Activated CD4-positive, alpha-beta T cell treated with anti-CD3 and anti-CD28 coated beads, Interleukin-2, amount 10 ng/mL, durations not matched to agents 24 days and 14 days (primary cell): ENCODE data around the gene FUT8. TPM values are rescaled to one million over a fixed set of nuclear protein-coding genes. Genes with fewer than 3 reads are reported as not detected.

Experiments
- DNase-seq: peaks from one replicate; pipeline ENCODE4 v3.0.0; 2022
- H3K27ac Mint-ChIP-seq: one replicate; pipeline ENCODE4 v1.8.0; 2022; ENCODE audit warnings: mild to moderate bottlenecking, mixed read lengths
- H3K27me3 Mint-ChIP-seq: one replicate; pipeline ENCODE4 v1.8.0; 2022; ENCODE audit warnings: mixed read lengths
- H3K36me3 Mint-ChIP-seq: one replicate; pipeline ENCODE4 v1.8.0; 2022; ENCODE audit warnings: low read depth, mild to moderate bottlenecking, mixed read lengths
- H3K4me1 Mint-ChIP-seq: one replicate; pipeline ENCODE4 v1.8.0; 2021; ENCODE audit warnings: mixed read lengths
- H3K4me3 Mint-ChIP-seq: one replicate; pipeline ENCODE4 v1.8.0; 2022; ENCODE audit warnings: mild to moderate bottlenecking, moderate library complexity, mixed read lengths
- H3K9me3 Mint-ChIP-seq: one replicate; pipeline ENCODE4 v1.8.0; 2021; ENCODE audit warnings: mixed read lengths
- intact Hi-C: fragments of 100-400 bp; cut with micrococcal nuclease; formaldehyde crosslinking; loops from one replicate; pipeline ENCODE4 v1.15.1; 2023
- total RNA-seq: library from RNA; stranded (reverse); gene quantifications from 2 replicates; pipeline ENCODE4 v1.2.3, GENCODE V29; 2022

Gene FUT8
- total RNA-seq = 125 and 137 TPM in 2 replicates

- Mint-ChIP-seq H3K4me1 (peaks cover 38% of the 10 kb centered on the region), H3K27me3 (no peaks in the 10 kb centered on the region), H3K4me3 (peak within 1 kb of the TSS; percentile 99), H3K36me3 (peaks cover 16% of the 10 kb centered on the region), H3K9me3 (no peaks in the 10 kb centered on the region), H3K27ac (peak within 1 kb of the TSS; percentile 96)
- peak; percentile 97 for DNase-seq
- intact Hi-C loops = loop anchor here (1.0 to 5.0 kb wide), 10 partner anchors 15 to 1095 kb away; partner anchors contain the start of genes GPHN and MAX
Observed at GRCh38 chr14:65412032-65412846, at the start of gene FUT8. FUT8 (plus strand) TSS chr14:65412730; CDS start chr14:65561564, 148,834 bp downstream.

GRCh38 chr14:65366802-65367565 lies 45.5 kb upstream of the FUT8 start:
- no peaks in the 10 kb centered on the region for H3K9me3 Mint-ChIP-seq

GRCh38 chr14:65369560-65369959 lies 43.0 kb upstream of the FUT8 start:
- DNase-seq = no peak
- Mint-ChIP-seq H3K4me1 (peaks cover 58% of the 10 kb centered on the region), H3K9me3 (peaks cover 4% of the 10 kb centered on the region), H3K4me3 (peak overlapping the region; percentile 33), H3K27me3 (no peaks in the 10 kb centered on the region), H3K36me3 (peaks cover 43% of the 10 kb centered on the region), H3K27ac (peak overlapping the region; percentile 71)
- intact Hi-C loops = loop anchor here (1.0 kb wide), 1 partner anchor 10 kb away; no protein-coding TSS in a partner anchor

More at GRCh38 chr14:65366802-65367565, 45.5 kb upstream of the FUT8 start:
- H3K4me3 Mint-ChIP-seq = no peak overlapping the region
- H3K4me1 Mint-ChIP-seq = peaks cover 49% of the 10 kb centered on the region
- DNase-seq = no peak
- peak overlapping the region; percentile 58 for H3K27ac Mint-ChIP-seq
- peaks cover 41% of the 10 kb centered on the region for H3K36me3 Mint-ChIP-seq
- intact Hi-C loops = no loop called here
- no peaks in the 10 kb centered on the region for H3K27me3 Mint-ChIP-seq

- H3K4me1 Mint-ChIP-seq = peaks cover 53% of the 10 kb centered on the region
- peaks cover 40% of the 10 kb centered on the region for H3K36me3 Mint-ChIP-seq
- peak overlapping the region; percentile 61 for H3K4me3 Mint-ChIP-seq
- H3K27me3 Mint-ChIP-seq = no peaks in the 10 kb centered on the region
- DNase-seq = no peak
- peaks cover 4% of the 10 kb centered on the region for H3K9me3 Mint-ChIP-seq
- peak overlapping the region; percentile 88 for H3K27ac Mint-ChIP-seq
- intact Hi-C loops = loop anchor here (1.0 to 5.0 kb wide), 4 partner anchors 34 to 84 kb away; partner anchors contain the start of gene FUT8
Observed at GRCh38 chr14:65370801-65371248, 41.7 kb upstream of the FUT8 start.

GRCh38 chr14:65371784-65372183 lies 40.7 kb upstream of the FUT8 start:
- peaks cover 47% of the 10 kb centered on the region for H3K4me1 Mint-ChIP-seq
- peaks cover 4% of the 10 kb centered on the region for H3K9me3 Mint-ChIP-seq
- no peak for DNase-seq
- H3K27me3 Mint-ChIP-seq = no peaks in the 10 kb centered on the region
- peak overlapping the region; percentile 88 for H3K27ac Mint-ChIP-seq
- intact Hi-C loops = loop anchor here (1.0 to 5.0 kb wide), 4 partner anchors 34 to 84 kb away; partner anchors contain the start of gene FUT8
- H3K36me3 Mint-ChIP-seq = peaks cover 39% of the 10 kb centered on the region
- peak overlapping the region; percentile 0 for H3K4me3 Mint-ChIP-seq

- H3K27ac Mint-ChIP-seq = peak overlapping the region; percentile 59
- H3K27me3 Mint-ChIP-seq = no peaks in the 10 kb centered on the region
- H3K36me3 Mint-ChIP-seq = peaks cover 44% of the 10 kb centered on the region
- H3K9me3 Mint-ChIP-seq = peaks cover 4% of the 10 kb centered on the region
- peak overlapping the region; percentile 71 for H3K4me3 Mint-ChIP-seq
- peaks cover 40% of the 10 kb centered on the region for H3K4me1 Mint-ChIP-seq
- intact Hi-C loops = loop anchor here (5.0 kb wide), 2 partner anchors 36 to 39 kb away; partner anchors contain the start of gene FUT8
- no peak for DNase-seq
Observed at GRCh38 chr14:65373016-65373670, 39.4 kb upstream of the FUT8 start.

GRCh38 chr14:65373671-65374039 lies 38.9 kb upstream of the FUT8 start:
- Mint-ChIP-seq H3K4me1 (peaks cover 43% of the 10 kb centered on the region), H3K27ac (peak overlapping the region; percentile 70), H3K4me3 (no peak overlapping the region), H3K36me3 (peaks cover 49% of the 10 kb centered on the region), H3K27me3 (no peaks in the 10 kb centered on the region), H3K9me3 (peaks cover 4% of the 10 kb centered on the region)
- DNase-seq = no peak
- intact Hi-C loops = loop anchor here (5.0 kb wide), 2 partner anchors 36 to 39 kb away; partner anchors contain the start of gene FUT8

- Mint-ChIP-seq H3K9me3 (peaks cover 4% of the 10 kb centered on the region), H3K36me3 (peaks cover 64% of the 10 kb centered on the region), H3K27me3 (no peaks in the 10 kb centered on the region), H3K27ac (no peak overlapping the region), H3K4me1 (peaks cover 21% of the 10 kb centered on the region), H3K4me3 (no peak overlapping the region)
- intact Hi-C loops = no loop called here
- DNase-seq = no peak
Observed at GRCh38 chr14:65377576-65377975, 35.0 kb upstream of the FUT8 start.

GRCh38 chr14:65382586-65382985 lies 29.9 kb upstream of the FUT8 start:
- peak overlapping the region; percentile 22 for H3K27ac Mint-ChIP-seq
- no peak overlapping the region for H3K4me3 Mint-ChIP-seq
- no peaks in the 10 kb centered on the region for H3K9me3 Mint-ChIP-seq
- peaks cover 11% of the 10 kb centered on the region for H3K4me1 Mint-ChIP-seq
- no peaks in the 10 kb centered on the region for H3K27me3 Mint-ChIP-seq
- intact Hi-C loops = no loop called here
- peaks cover 55% of the 10 kb centered on the region for H3K36me3 Mint-ChIP-seq
- no peak for DNase-seq

- Mint-ChIP-seq H3K4me1 (peaks cover 10% of the 10 kb centered on the region), H3K27me3 (no peaks in the 10 kb centered on the region), H3K4me3 (no peak overlapping the region), H3K9me3 (no peaks in the 10 kb centered on the region), H3K36me3 (peaks cover 36% of the 10 kb centered on the region), H3K27ac (peak overlapping the region; percentile 8)
- no peak for DNase-seq
- intact Hi-C loops = no loop called here
Observed at GRCh38 chr14:65387171-65387570, 25.4 kb upstream of the FUT8 start.

GRCh38 chr14:65387628-65388027 lies 24.9 kb upstream of the FUT8 start:
- Mint-ChIP-seq H3K27ac (peak overlapping the region; percentile 8), H3K27me3 (no peaks in the 10 kb centered on the region), H3K4me1 (peaks cover 10% of the 10 kb centered on the region)

GRCh38 chr14:65392296-65392695 lies 20.2 kb upstream of the FUT8 start:
- H3K4me3 Mint-ChIP-seq = no peak overlapping the region
- H3K9me3 Mint-ChIP-seq = peaks cover 23% of the 10 kb centered on the region
- H3K27me3 Mint-ChIP-seq = no peaks in the 10 kb centered on the region
- peaks cover 65% of the 10 kb centered on the region for H3K36me3 Mint-ChIP-seq
- intact Hi-C loops = no loop called here
- no peak overlapping the region for H3K27ac Mint-ChIP-seq
- no peak for DNase-seq
- H3K4me1 Mint-ChIP-seq = peaks cover 22% of the 10 kb centered on the region

More at GRCh38 chr14:65387628-65388027, 24.9 kb upstream of the FUT8 start:
- no peak for DNase-seq
- intact Hi-C loops = no loop called here
- H3K9me3 Mint-ChIP-seq = no peaks in the 10 kb centered on the region
- peaks cover 40% of the 10 kb centered on the region for H3K36me3 Mint-ChIP-seq
- no peak overlapping the region for H3K4me3 Mint-ChIP-seq
